GM12875 (cell line): ENCODE results near the gene TOMM6.

Source experiments
- H3K4me3 ChIP-seq: one replicate; pipeline ENCODE4 v1.5.1; 2011; ENCODE audit warnings: low read depth, low read length, control low read depth
- TF ChIP-seq, protein P1 (sequence below): IDR thresholded peaks from 2 replicates; pipeline ENCODE4 v1.5.1; 2011; ENCODE audit warnings: low read depth, mild to moderate bottlenecking, control low read depth, inconsistent platforms, low read length, moderate library complexity, borderline replicate concordance; ENCODE audit not compliant: insufficient read depth

The TOMM6 gene

DNA sequence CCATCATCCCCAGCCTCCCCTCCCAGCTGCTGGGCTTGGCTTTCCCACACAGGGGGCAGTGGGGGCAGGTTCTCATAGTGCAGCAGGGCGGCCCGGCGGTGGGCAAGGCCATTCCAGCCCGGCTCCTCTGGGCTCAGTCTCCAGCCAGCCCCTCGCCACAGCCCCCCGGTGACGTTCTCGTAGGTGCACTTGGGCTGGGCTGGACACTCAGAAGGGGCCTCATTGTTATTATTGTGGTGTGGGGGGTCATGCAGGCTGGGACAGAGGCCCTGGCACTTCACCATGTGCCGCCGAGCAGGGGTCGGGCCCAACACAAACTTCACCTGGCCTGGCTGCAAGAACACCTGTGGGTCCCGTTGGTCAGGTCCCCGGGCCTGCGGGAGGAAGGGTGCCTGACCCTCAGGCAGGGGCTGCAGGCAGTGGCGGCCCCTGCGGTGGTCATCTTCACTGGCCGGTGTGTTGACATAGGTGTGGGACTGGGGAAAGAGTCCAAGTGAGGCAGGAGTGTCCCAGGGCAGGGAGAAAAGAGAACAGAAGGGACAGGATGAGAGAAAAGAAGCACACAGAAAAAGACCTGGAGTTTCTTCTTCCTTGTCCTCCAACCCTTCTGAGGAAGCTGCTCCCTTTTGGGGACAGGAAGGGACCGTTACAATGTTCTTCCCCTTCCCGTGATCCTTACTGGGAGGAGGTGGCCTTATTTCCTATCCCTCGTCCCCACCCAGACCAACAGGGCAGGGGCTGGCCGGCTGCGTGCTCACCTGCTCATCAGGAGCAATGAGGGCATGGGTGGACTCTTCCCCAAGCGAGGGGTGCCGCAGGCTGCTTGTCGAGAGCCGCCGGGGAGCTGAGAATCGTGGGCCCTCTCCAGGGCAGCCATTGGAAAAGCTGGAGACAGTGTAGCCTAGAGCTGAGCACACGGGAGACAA, 16.2 kb upstream of the TOMM6 start:
- TF ChIP-seq, protein P1, sequence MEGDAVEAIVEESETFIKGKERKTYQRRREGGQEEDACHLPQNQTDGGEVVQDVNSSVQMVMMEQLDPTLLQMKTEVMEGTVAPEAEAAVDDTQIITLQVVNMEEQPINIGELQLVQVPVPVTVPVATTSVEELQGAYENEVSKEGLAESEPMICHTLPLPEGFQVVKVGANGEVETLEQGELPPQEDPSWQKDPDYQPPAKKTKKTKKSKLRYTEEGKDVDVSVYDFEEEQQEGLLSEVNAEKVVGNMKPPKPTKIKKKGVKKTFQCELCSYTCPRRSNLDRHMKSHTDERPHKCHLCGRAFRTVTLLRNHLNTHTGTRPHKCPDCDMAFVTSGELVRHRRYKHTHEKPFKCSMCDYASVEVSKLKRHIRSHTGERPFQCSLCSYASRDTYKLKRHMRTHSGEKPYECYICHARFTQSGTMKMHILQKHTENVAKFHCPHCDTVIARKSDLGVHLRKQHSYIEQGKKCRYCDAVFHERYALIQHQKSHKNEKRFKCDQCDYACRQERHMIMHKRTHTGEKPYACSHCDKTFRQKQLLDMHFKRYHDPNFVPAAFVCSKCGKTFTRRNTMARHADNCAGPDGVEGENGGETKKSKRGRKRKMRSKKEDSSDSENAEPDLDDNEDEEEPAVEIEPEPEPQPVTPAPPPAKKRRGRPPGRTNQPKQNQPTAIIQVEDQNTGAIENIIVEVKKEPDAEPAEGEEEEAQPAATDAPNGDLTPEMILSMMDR = no peak
- no peak overlapping the region for H3K4me3 ChIP-seq

DNA sequence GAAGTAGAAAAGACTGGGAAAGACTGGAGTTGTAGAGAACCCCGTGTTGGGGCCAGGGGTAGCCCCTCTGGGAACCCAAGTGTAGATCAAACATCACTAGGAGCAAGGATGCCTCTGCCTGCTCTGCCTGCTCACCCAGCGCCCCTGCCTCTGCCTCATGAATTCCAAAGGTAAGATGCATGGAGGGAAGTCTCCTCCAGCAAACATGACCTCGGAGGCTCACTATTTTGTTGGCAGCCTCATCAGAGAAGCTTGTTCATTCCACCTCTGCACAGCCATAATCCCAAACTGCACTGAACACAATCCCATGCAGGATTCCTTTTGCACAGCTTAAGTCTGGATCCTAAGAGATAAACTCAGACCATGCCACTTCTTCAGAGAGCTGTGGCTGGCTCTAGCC, 12.7 kb upstream of the TOMM6 start:
- TF ChIP-seq, protein P1 = no peak
- no peak overlapping the region for H3K4me3 ChIP-seq

DNA sequence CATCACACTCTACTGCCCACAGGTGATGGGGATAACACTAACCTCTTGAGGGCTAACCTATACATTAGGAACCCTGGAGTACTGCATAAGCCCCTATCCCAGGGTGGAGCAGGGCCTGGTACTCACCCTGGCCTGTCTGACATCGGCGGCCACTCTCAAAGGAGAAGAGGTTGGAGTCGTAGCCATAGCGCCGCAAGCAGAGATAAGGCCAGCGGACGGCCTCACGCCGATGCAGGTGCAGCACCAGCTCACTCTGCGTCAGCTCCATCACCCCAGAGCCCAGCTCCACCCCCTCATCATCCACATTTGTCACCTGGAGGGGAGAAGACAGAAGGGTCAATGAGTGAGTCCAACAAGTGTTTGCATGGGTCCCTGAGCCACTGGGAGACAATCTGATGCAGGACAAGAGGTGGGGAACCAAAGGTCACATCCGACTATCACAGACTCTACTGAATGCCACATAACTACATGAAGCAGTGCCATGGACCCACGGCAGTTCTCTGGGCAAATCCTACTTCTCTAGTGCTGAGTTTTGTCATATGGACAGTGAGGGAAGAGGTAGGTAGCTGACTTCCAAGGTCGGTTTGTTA, 12.1 kb upstream of the TOMM6 start:
- TF ChIP-seq, protein P1 = no peak
- no peak overlapping the region for H3K4me3 ChIP-seq

DNA sequence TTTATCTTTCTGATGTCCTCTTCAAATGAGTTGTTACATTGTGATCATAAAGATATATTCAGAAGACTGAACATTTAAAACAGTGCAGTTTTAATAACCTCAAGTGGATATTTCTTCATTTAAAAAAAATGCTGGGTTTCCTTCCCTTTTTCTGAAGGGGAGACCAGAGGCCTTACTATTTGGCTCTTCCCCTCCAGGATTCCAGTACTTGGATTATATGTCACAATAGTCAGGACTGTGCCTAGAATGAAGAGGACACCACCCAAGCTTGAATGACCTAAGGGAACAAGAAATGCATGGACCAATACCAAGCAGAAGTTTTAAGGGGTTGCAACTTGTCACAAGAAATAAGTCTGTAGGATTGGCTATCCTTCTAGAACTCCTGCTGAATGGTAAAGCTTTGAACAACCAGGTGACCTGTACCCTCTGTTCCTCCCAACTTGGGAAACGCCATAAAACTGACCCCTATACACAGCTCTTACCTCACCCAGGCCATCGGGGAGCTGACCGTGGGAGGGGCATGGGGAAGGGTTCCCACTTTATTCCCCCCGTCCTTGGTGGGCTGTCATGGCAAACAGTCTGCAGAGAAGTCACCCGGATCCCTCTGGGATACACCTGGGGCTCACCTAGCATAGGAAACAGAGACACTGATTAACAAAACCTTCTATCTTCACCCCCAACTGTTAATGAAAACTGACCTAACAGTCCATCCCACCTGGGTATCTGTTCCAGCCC, 9.8 kb upstream of the TOMM6 start:
- TF ChIP-seq, protein P1 = no peak

DNA sequence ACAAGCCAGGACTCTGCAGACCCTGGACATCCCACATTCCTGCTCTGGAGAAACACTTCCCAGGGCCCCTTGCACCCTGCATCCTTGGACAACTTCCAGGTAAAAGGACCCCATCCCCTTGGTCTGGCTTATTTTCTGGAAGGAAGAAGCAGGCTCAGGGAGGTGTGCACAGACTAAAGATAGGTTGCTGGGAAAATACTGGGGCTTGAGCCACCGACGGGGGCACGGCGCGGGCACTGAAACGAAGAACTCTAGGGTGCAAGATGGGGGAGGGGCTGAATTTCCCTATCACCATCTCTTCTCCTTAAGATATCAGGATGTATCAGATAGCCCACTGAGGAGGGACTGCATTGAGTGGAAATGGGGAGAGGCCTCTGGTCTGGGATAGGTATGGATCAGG, 8.6 kb upstream of the TOMM6 start:
- no peak overlapping the region for H3K4me3 ChIP-seq
- TF ChIP-seq, protein P1 = no peak

More for the DNA sequence above, 9.8 kb upstream of the TOMM6 start:
- no peak overlapping the region for H3K4me3 ChIP-seq

DNA sequence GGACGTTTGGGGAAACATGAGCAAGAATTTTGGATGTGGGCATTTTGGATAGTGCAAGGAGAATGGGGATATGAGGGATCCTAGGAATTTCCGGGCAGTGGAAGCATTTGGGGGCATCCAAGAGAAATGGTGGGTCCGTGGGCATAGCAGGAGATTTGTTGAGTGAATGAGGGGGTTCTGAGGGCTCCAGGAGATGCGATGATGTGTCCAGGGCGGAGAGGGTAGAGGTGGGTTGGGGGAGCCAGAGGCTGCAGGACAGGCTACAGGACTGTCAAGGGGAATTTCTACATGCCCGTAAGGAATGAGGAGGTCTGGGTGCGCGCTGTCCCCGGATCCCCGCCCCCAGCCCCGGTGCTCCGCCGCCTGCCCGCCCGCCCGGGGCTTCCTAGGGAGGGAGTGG, 8.2 kb upstream of the TOMM6 start:
- H3K4me3 ChIP-seq = peak overlapping the region; percentile 62
- TF ChIP-seq, protein P1 = no peak
